H1 (cell line): ENCODE results near the gene TEX2. TPM values are rescaled to one million over a fixed set of nuclear protein-coding genes. Genes with fewer than 3 reads are reported as not detected.

Experiments used
- CTCF ChIA-PET: fragments of 300-600 bp; sonication (Branson Sonifier 250); formaldehyde crosslinking; loops from one replicate; lab custom pipeline; 2021; ENCODE audit not compliant: partially characterized antibody; lab: Charles Lee
- POLR2A ChIA-PET: fragments of 300-600 bp; sonication (Branson Sonifier 250); formaldehyde crosslinking; loops from one replicate; lab custom pipeline; 2021; ENCODE audit warnings: inconsistent platforms; ENCODE audit not compliant: partially characterized antibody; lab: Charles Lee
- DNase-seq, 2 experiments: peaks; one replicate each; pipeline versions ENCODE4 v3.0.0 to v3.0.0-alpha.2; 2010 to 2022; ENCODE audit warnings: low spot score in 2 of 2, low read depth in 1 of 2, mixed read lengths in 1 of 2
- FAIRE-seq: peaks from 2 replicates; lab custom pipeline; 2011; peaks lifted over from hg19 to GRCh38; lab: Jason Lieb, UNC
- H2AFZ ChIP-seq: 2 replicates; pipeline ENCODE4 v1.8.1; 2012; ENCODE audit warnings: low read length, inconsistent platforms
- H2AK5ac ChIP-seq: 2 replicates; pipeline ENCODE4 v1.6.1; 2013; ENCODE audit warnings: low read depth, low read length
- H2BK120ac ChIP-seq: replicated peaks from 2 replicates; pipeline ENCODE3; 2013; ENCODE audit warnings: low read depth, low read length, inconsistent platforms
- H2BK12ac ChIP-seq: 2 replicates; pipeline ENCODE4 v1.6.1; 2013; ENCODE audit warnings: low read depth, low read length
- H2BK15ac ChIP-seq: 2 replicates; pipeline ENCODE4 v1.6.1; 2013; ENCODE audit warnings: low read length
- H2BK20ac ChIP-seq: 2 replicates; pipeline ENCODE4 v1.6.1; 2013; ENCODE audit warnings: low read length
- H2BK5ac ChIP-seq: 2 replicates; pipeline ENCODE4 v1.6.1; 2013; ENCODE audit warnings: low read depth, low read length
- H3K14ac ChIP-seq: 2 replicates; pipeline ENCODE4 v1.6.1; 2013; ENCODE audit warnings: inconsistent platforms; ENCODE audit not compliant: insufficient read length
- H3K18ac ChIP-seq: 2 replicates; pipeline ENCODE4 v1.6.1; 2013; ENCODE audit warnings: low read length; ENCODE audit errors: extremely low read depth
- H3K23ac ChIP-seq: 2 replicates; pipeline ENCODE4 v1.6.1; 2013; ENCODE audit warnings: inconsistent platforms; ENCODE audit not compliant: insufficient read length
- H3K23me2 ChIP-seq: 2 replicates; pipeline ENCODE4 v1.6.1; 2013; ENCODE audit warnings: low read depth, low read length
- H3K27ac ChIP-seq: 2 replicates; pipeline ENCODE4 v1.6.1; 2011; ENCODE audit warnings: low read depth, low read length, inconsistent platforms
- H3K27me3 ChIP-seq, 4 experiments: replicated peaks in 1 of 4; 1 replicate in 1 of 4; 2 replicates in 3 of 4; pipeline versions ENCODE4 v1.6.1 to v1.8.1; 2011 to 2013; ENCODE audit warnings: low read length in 3 of 4, mild to moderate bottlenecking in 3 of 4, inconsistent platforms in 2 of 4, mixed read lengths in 2 of 4, moderate library complexity in 1 of 4; ENCODE audit not compliant: control insufficient read depth in 3 of 4, insufficient read depth in 3 of 4; ENCODE audit errors: extremely low read depth in 1 of 4
- H3K36me3 ChIP-seq, 4 experiments: 2 replicates each; pipeline versions ENCODE4 v1.6.1 to v1.8.1; 2011 to 2013; ENCODE audit warnings: mild to moderate bottlenecking in 4 of 4, low read length in 3 of 4, moderate library complexity in 2 of 4, control low read depth in 1 of 4, inconsistent platforms in 1 of 4; ENCODE audit not compliant: insufficient read depth in 4 of 4, control insufficient read depth in 2 of 4
- H3K4ac ChIP-seq: replicated peaks from 2 replicates; pipeline ENCODE3; 2013; ENCODE audit warnings: low read length, low read depth, mixed read lengths, inconsistent platforms; ENCODE audit not compliant: insufficient read length
- H3K4me1 ChIP-seq, 4 experiments: replicated peaks in 1 of 4; 1 replicate in 1 of 4; 2 replicates in 3 of 4; pipeline versions ENCODE4 v1.6.1 to v1.8.1; 2011 to 2013; ENCODE audit warnings: low read length in 3 of 4, inconsistent platforms in 2 of 4, mixed read lengths in 1 of 4; ENCODE audit not compliant: insufficient read depth in 4 of 4, control insufficient read depth in 3 of 4
- H3K4me2 ChIP-seq, 2 experiments: 2 replicates each; pipeline versions ENCODE4 v1.6.1 to v1.8.1; 2011 to 2013; ENCODE audit warnings: low read depth in 2 of 2, low read length in 2 of 2, control low read depth in 1 of 2, inconsistent platforms in 1 of 2, mild to moderate bottlenecking in 1 of 2; ENCODE audit not compliant: insufficient read depth in 1 of 2
- H3K4me3 ChIP-seq, 4 experiments: fragments of 200-600, 300-600 bp in 1 of 4; sonication (generic), shearing (Covaris generic), sonication (Bioruptor Twin) in 1 of 4; 2 replicates each; pipeline versions ENCODE4 v1.5.1 to v1.8.1; 2011 to 2016; ENCODE audit warnings: low read length in 4 of 4, low read depth in 3 of 4, control low read depth in 2 of 4, inconsistent platforms in 2 of 4, mild to moderate bottlenecking in 2 of 4, mixed read lengths in 1 of 4, moderate library complexity in 1 of 4; ENCODE audit not compliant: insufficient read depth in 2 of 4; ENCODE audit errors: extremely low read depth in 1 of 4
- H3K56ac ChIP-seq: replicated peaks from 2 replicates; pipeline ENCODE3; 2013; ENCODE audit warnings: low read depth, mild to moderate bottlenecking, mixed read lengths, low read length, inconsistent platforms; ENCODE audit not compliant: insufficient read length
- H3K79me1 ChIP-seq: 2 replicates; pipeline ENCODE4 v1.6.1; 2013; ENCODE audit warnings: low read depth, low read length, control low read depth
- H3K79me2 ChIP-seq, 2 experiments: 2 replicates each; pipeline versions ENCODE4 v1.6.1 to v1.8.1; 2012 to 2013; ENCODE audit warnings: low read length in 2 of 2, mild to moderate bottlenecking in 2 of 2, inconsistent platforms in 1 of 2; ENCODE audit not compliant: insufficient read depth in 2 of 2, control insufficient read depth in 1 of 2
- H3K9ac ChIP-seq, 4 experiments: replicated peaks in 1 of 4; 1 replicate in 1 of 4; 2 replicates in 3 of 4; pipeline versions ENCODE4 v1.6.1 to v1.8.1; 2011 to 2013; ENCODE audit warnings: low read depth in 3 of 4, low read length in 3 of 4, control low read depth in 2 of 4, mild to moderate bottlenecking in 2 of 4, moderate library complexity in 2 of 4, inconsistent platforms in 1 of 4; ENCODE audit errors: extremely low read depth in 1 of 4
- H3K9me3 ChIP-seq, 2 experiments: 2 replicates each; pipeline versions ENCODE4 v1.6.1 to v1.8.1; 2012 to 2013; ENCODE audit warnings: mild to moderate bottlenecking in 2 of 2, moderate library complexity in 2 of 2, control low read depth in 1 of 2, inconsistent platforms in 1 of 2, low read depth in 1 of 2, low read length in 1 of 2, mixed read lengths in 1 of 2; ENCODE audit not compliant: insufficient read depth in 2 of 2
- H4K20me1 ChIP-seq, 2 experiments: replicated peaks in 1 of 2; 2 replicates each; pipeline versions ENCODE3 to v1.8.1; 2011 to 2013; ENCODE audit warnings: inconsistent platforms in 2 of 2, low read length in 2 of 2, mild to moderate bottlenecking in 1 of 2; ENCODE audit not compliant: insufficient read depth in 2 of 2, control insufficient read depth in 1 of 2
- H4K5ac ChIP-seq: 2 replicates; pipeline ENCODE4 v1.6.1; 2013; ENCODE audit warnings: low read length, low read depth, mixed read lengths, inconsistent platforms; ENCODE audit not compliant: insufficient read length
- H4K8ac ChIP-seq: 2 replicates; pipeline ENCODE4 v1.8.0; 2013; ENCODE audit warnings: mild to moderate bottlenecking, moderate library complexity, low read length, inconsistent platforms; ENCODE audit not compliant: insufficient read depth; ENCODE audit errors: extremely low read depth
- H4K91ac ChIP-seq: replicated peaks from 2 replicates; pipeline ENCODE3; 2013; ENCODE audit warnings: low read length, mixed read lengths, inconsistent platforms; ENCODE audit not compliant: insufficient read length
- CREB1 ChIP-seq: IDR thresholded peaks from 2 replicates; pipeline ENCODE4 v1.6.1; 2012; ENCODE audit warnings: inconsistent platforms
- EP300 ChIP-seq, 2 experiments: IDR thresholded peaks; 1 replicate in 1 of 2; 2 replicates in 1 of 2; pipeline ENCODE4 v1.6.1; 2011 to 2012; ENCODE audit warnings: low read depth in 2 of 2, low read length in 2 of 2, mild to moderate bottlenecking in 2 of 2, borderline replicate concordance in 1 of 2, inconsistent platforms in 1 of 2, moderate library complexity in 1 of 2
- GABPA ChIP-seq: IDR thresholded peaks from 2 replicates; pipeline ENCODE4 v1.6.1; 2011; ENCODE audit warnings: mild to moderate bottlenecking, low read length, moderate library complexity, borderline replicate concordance; ENCODE audit not compliant: insufficient read depth
- KDM4A ChIP-seq: IDR thresholded peaks from one replicate; pipeline ENCODE4 v1.7.1; 2012; ENCODE audit warnings: low read depth, mild to moderate bottlenecking, moderate library complexity, low read length, inconsistent platforms; ENCODE audit not compliant: severe bottlenecking
- POU5F1 ChIP-seq: IDR thresholded peaks from 2 replicates; pipeline ENCODE4 v1.6.1; 2011; ENCODE audit warnings: low read depth, mild to moderate bottlenecking, low read length, moderate library complexity
- RXRA ChIP-seq: IDR thresholded peaks from 2 replicates; pipeline ENCODE4 v1.6.1; 2011; ENCODE audit warnings: low read depth, mild to moderate bottlenecking, low read length, moderate library complexity; ENCODE audit not compliant: insufficient read depth
- SP1 ChIP-seq: IDR thresholded peaks from 2 replicates; pipeline ENCODE4 v1.6.1; 2011; ENCODE audit warnings: low read depth, low read length
- WGBS, 2 experiments: shearing (Covaris generic) in 1 of 2; methylation state at CpG; one replicate each; pipeline versions ENCODE4 v1.1.6 to v1.1.7; 2013 to 2015; ENCODE audit warnings: low lambda C conversion rate in 2 of 2, mixed read lengths in 2 of 2, inconsistent platforms in 1 of 2, low coverage in 1 of 2, missing lambda C conversion rate in 1 of 2; ENCODE audit not compliant: insufficient replicate concordance in 2 of 2, insufficient coverage in 1 of 2, insufficient read length in 1 of 2; ENCODE audit errors: extremely low coverage in 1 of 2, missing lambda C conversion rate in 1 of 2; 5-methylcytosine and 5-hydroxymethylcytosine counted together
- polyA plus RNA-seq, 7 experiments: library from polyadenylated mRNA; depleted of rRNA in 3 of 7; stranded (reverse) in 5 of 7; unstranded in 2 of 7; fragments of >200 nt in 5 of 7; fragments of 200-250 nt in 2 of 7; gene quantifications; 1 replicate in 5 of 7; 2 replicates in 1 of 7; 4 replicates in 1 of 7; pipeline versions ENCODE4 v1.2.1 to v1.2.3, GENCODE V29; 2011 to 2013; ENCODE audit warnings: missing spikeins in 2 of 7, mixed read lengths in 2 of 7
- total RNA-seq: library from RNA; stranded (reverse); fragmentation: NEBNext Ultra II Directional; extraction: Animal tissue kit (Norgen Biotek cat#: 25700); gene quantifications from 2 replicates; pipeline ENCODE4 v1.2.1, GENCODE V29; 2021
- TF ChIP-seq, protein P1 (sequence below): IDR thresholded peaks from 2 replicates; pipeline ENCODE4 v1.6.1; 2012; ENCODE audit warnings: low read length, inconsistent platforms
- TF ChIP-seq, protein P2 (sequence below): IDR thresholded peaks from 2 replicates; pipeline ENCODE4 v1.6.1; 2012; ENCODE audit warnings: inconsistent platforms

Gene TEX2
- total and polyA plus RNA-seq, 2 of the 8 experiments (the other 6 are each of a cell fraction or from before 2014, with no cell fraction given): 6.1 to 15.6 TPM

- no peak overlapping the region for H2BK12ac ChIP-seq
- no peak overlapping the region for H3K4me2 ChIP-seq
- H3K79me1 ChIP-seq: no peaks in the 10 kb centered on the region
- ChIA-PET CTCF (interaction anchor here (0.8 to 2.5 kb wide), 5 partner anchors 17 to 232 kb away, joined by 3 to 13 read pairs (median 4); partner anchors contain the start of gene GH1), POLR2A (interaction anchor here (0.6 to 7.3 kb wide), 3 partner anchors 18 to 61 kb away, joined by 3 to 164 read pairs (median 21); partner anchors contain the start of gene ERN1)
- no peak overlapping the region for H3K56ac ChIP-seq
- H2AK5ac ChIP-seq: no peak overlapping the region
- no peak overlapping the region for H4K5ac ChIP-seq
- FAIRE-seq (no peak), DNase-seq (no peak)
- peaks cover 0 to 4% of the 10 kb centered on the region in 2 experiments for H4K20me1 ChIP-seq
- no peak overlapping the region for H2BK15ac ChIP-seq
- peaks cover 0 to 10% of the 10 kb centered on the region in 2 experiments; a peak in 1 of 4 replicates for H3K79me2 ChIP-seq
- H2BK5ac ChIP-seq: no peak overlapping the region
- H3K27ac ChIP-seq: no peak overlapping the region
- H3K9me3 ChIP-seq: no peaks in the 10 kb centered on the region
- H4K8ac ChIP-seq: no peak overlapping the region
- no peak overlapping the region for H3K14ac ChIP-seq
- H3K18ac ChIP-seq: no peak overlapping the region
- H3K23ac ChIP-seq: no peak overlapping the region
- no peak overlapping the region for H2AFZ ChIP-seq
- H4K91ac ChIP-seq: no peak overlapping the region
- no peak overlapping the region for H3K4me3 ChIP-seq
- H2BK120ac ChIP-seq: no peak overlapping the region
- H3K4me1 ChIP-seq: peaks cover 2 to 9% (median 3%) of the 10 kb centered on the region in 4 experiments; a peak in 5 of 7 replicates
- no peak overlapping the region for H3K4ac ChIP-seq
- H2BK20ac ChIP-seq: no peak overlapping the region
- H3K27me3 ChIP-seq: no peaks in the 10 kb centered on the region
- H3K36me3 ChIP-seq: peaks cover 0 to 21% (median 4%) of the 10 kb centered on the region in 4 experiments; a peak in 6 of 8 replicates
- peaks cover 6% of the 10 kb centered on the region for H3K23me2 ChIP-seq
- 97% methylated on average over 5 of the region's 5 CpGs; no CpG with 5 or more reads in 1 of the 2 experiments for WGBS, 2 experiments
- H3K9ac ChIP-seq: no peak overlapping the region
- no peak for TF ChIP-seq GABPA
- no peak for TF ChIP-seq SP1
- no peak for TF ChIP-seq RXRA
- TF ChIP-seq, protein P1, sequence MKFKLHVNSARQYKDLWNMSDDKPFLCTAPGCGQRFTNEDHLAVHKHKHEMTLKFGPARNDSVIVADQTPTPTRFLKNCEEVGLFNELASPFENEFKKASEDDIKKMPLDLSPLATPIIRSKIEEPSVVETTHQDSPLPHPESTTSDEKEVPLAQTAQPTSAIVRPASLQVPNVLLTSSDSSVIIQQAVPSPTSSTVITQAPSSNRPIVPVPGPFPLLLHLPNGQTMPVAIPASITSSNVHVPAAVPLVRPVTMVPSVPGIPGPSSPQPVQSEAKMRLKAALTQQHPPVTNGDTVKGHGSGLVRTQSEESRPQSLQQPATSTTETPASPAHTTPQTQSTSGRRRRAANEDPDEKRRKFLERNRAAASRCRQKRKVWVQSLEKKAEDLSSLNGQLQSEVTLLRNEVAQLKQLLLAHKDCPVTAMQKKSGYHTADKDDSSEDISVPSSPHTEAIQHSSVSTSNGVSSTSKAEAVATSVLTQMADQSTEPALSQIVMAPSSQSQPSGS: no peak
- no peak for TF ChIP-seq CREB1
- TF ChIP-seq EP300 (IDR thresholded peaks at IDR 0.05; ENCODE audit: borderline replicate concordance in 1 of 2, low read depth in 2 of 2, low read length in 2 of 2): no peak
- no peak for TF ChIP-seq POU5F1
- TF ChIP-seq KDM4A: no peak
- TF ChIP-seq, protein P2, sequence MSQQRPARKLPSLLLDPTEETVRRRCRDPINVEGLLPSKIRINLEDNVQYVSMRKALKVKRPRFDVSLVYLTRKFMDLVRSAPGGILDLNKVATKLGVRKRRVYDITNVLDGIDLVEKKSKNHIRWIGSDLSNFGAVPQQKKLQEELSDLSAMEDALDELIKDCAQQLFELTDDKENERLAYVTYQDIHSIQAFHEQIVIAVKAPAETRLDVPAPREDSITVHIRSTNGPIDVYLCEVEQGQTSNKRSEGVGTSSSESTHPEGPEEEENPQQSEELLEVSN: no peak
Measured at GRCh38 chr17:64150237-64151015, 112.6 kb downstream of the TEX2 start.
